ENCODE results near the gene CMKLR1.

CMKLR1 gene

GRCh38 chr12:108302403-108303311 lies 36.5 kb downstream of the CMKLR1 start:
- TF ChIP-seq TCF12 (IDR thresholded peaks at IDR 0.05; ENCODE audit: low read depth) (peak; percentile 96), CREB1 (IDR thresholded peaks at IDR 0.05; ENCODE audit: low read depth) (no peak), TEAD4 (IDR thresholded peaks at IDR 0.05) (peak; percentile 99), MAX (IDR thresholded peaks at IDR 0.05) (peak; percentile 74), ZBTB7A (IDR thresholded peaks at IDR 0.05; ENCODE audit: low read depth) (peak; percentile 50; the same call in 1 of the 2 replicates), EGR1 (IDR thresholded peaks at IDR 0.05) (peak; percentile 32), YY1 (IDR thresholded peaks at IDR 0.05; ENCODE audit: low read depth) (peak; percentile 44; the same call in 1 of the 2 replicates), CEBPB (IDR thresholded peaks at IDR 0.05) (peak; percentile 21; the same call in 1 of the 2 replicates), FOXM1 (IDR thresholded peaks at IDR 0.05; ENCODE audit: borderline replicate concordance, low read depth) (peak; percentile 89), TAF1 (IDR thresholded peaks at IDR 0.05; ENCODE audit: low read depth) (no peak), RAD21 (IDR thresholded peaks at IDR 0.05; ENCODE audit: low read depth) (peak; percentile 71), NFIC (IDR thresholded peaks at IDR 0.05) (peak; percentile 95), EP300 (IDR thresholded peaks at IDR 0.05; ENCODE audit: borderline replicate concordance) (peak; percentile 95)
- TF ChIP-seq, protein P1, sequence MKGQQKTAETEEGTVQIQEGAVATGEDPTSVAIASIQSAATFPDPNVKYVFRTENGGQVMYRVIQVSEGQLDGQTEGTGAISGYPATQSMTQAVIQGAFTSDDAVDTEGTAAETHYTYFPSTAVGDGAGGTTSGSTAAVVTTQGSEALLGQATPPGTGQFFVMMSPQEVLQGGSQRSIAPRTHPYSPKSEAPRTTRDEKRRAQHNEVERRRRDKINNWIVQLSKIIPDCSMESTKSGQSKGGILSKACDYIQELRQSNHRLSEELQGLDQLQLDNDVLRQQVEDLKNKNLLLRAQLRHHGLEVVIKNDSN (IDR thresholded peaks at IDR 0.05): peak; percentile 17; the same call in 1 of the 2 replicates
- TF ChIP-seq, protein P2, sequence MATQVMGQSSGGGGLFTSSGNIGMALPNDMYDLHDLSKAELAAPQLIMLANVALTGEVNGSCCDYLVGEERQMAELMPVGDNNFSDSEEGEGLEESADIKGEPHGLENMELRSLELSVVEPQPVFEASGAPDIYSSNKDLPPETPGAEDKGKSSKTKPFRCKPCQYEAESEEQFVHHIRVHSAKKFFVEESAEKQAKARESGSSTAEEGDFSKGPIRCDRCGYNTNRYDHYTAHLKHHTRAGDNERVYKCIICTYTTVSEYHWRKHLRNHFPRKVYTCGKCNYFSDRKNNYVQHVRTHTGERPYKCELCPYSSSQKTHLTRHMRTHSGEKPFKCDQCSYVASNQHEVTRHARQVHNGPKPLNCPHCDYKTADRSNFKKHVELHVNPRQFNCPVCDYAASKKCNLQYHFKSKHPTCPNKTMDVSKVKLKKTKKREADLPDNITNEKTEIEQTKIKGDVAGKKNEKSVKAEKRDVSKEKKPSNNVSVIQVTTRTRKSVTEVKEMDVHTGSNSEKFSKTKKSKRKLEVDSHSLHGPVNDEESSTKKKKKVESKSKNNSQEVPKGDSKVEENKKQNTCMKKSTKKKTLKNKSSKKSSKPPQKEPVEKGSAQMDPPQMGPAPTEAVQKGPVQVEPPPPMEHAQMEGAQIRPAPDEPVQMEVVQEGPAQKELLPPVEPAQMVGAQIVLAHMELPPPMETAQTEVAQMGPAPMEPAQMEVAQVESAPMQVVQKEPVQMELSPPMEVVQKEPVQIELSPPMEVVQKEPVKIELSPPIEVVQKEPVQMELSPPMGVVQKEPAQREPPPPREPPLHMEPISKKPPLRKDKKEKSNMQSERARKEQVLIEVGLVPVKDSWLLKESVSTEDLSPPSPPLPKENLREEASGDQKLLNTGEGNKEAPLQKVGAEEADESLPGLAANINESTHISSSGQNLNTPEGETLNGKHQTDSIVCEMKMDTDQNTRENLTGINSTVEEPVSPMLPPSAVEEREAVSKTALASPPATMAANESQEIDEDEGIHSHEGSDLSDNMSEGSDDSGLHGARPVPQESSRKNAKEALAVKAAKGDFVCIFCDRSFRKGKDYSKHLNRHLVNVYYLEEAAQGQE (IDR thresholded peaks at IDR 0.05; ENCODE audit: low read depth): no peak; the same call in 1 of the 2 replicates

GRCh38 chr12:108302016-108302402 lies 37.1 kb downstream of the CMKLR1 start:
- no peak for TF ChIP-seq EGR1 (IDR thresholded peaks at IDR 0.05)
- no peak for TF ChIP-seq TCF12 (IDR thresholded peaks at IDR 0.05; ENCODE audit: low read depth)
- no peak for TF ChIP-seq NFIC (IDR thresholded peaks at IDR 0.05)
- TF ChIP-seq CREB1 (IDR thresholded peaks at IDR 0.05; ENCODE audit: low read depth): no peak
- TF ChIP-seq RAD21 (IDR thresholded peaks at IDR 0.05; ENCODE audit: low read depth): no peak
- no peak for TF ChIP-seq EP300 (IDR thresholded peaks at IDR 0.05; ENCODE audit: borderline replicate concordance)
- no peak for TF ChIP-seq TAF1 (IDR thresholded peaks at IDR 0.05; ENCODE audit: low read depth)
- no peak for TF ChIP-seq FOXM1 (IDR thresholded peaks at IDR 0.05; ENCODE audit: borderline replicate concordance, low read depth)
- TF ChIP-seq, protein P2 (IDR thresholded peaks at IDR 0.05; ENCODE audit: low read depth): no peak
- TF ChIP-seq CEBPB (IDR thresholded peaks at IDR 0.05): no peak
- no peak for TF ChIP-seq YY1 (IDR thresholded peaks at IDR 0.05; ENCODE audit: low read depth)
- no peak for TF ChIP-seq MAX (IDR thresholded peaks at IDR 0.05)

GRCh38 chr12:108301346-108301745 lies 37.8 kb downstream of the CMKLR1 start:
- TF ChIP-seq CREB1 (IDR thresholded peaks at IDR 0.05; ENCODE audit: low read depth) (no peak), ZBTB7A (IDR thresholded peaks at IDR 0.05; ENCODE audit: low read depth) (no peak), CEBPB (IDR thresholded peaks at IDR 0.05) (no peak), YY1 (IDR thresholded peaks at IDR 0.05; ENCODE audit: low read depth) (no peak), EP300 (IDR thresholded peaks at IDR 0.05; ENCODE audit: borderline replicate concordance) (no peak), RAD21 (IDR thresholded peaks at IDR 0.05; ENCODE audit: low read depth) (no peak), MAX (IDR thresholded peaks at IDR 0.05) (no peak), TEAD4 (IDR thresholded peaks at IDR 0.05) (no peak), NFIC (IDR thresholded peaks at IDR 0.05) (no peak), FOXM1 (IDR thresholded peaks at IDR 0.05; ENCODE audit: borderline replicate concordance, low read depth) (no peak), TCF12 (IDR thresholded peaks at IDR 0.05; ENCODE audit: low read depth) (no peak), TAF1 (IDR thresholded peaks at IDR 0.05; ENCODE audit: low read depth) (no peak), EGR1 (IDR thresholded peaks at IDR 0.05) (no peak)
- TF ChIP-seq, protein P2 (IDR thresholded peaks at IDR 0.05; ENCODE audit: low read depth): no peak
- TF ChIP-seq, protein P1 (IDR thresholded peaks at IDR 0.05): no peak
